ENCODE measurements around the gene MDM2.

MDM2 gene

GRCh38 chr12:68891141-68891540, 83.2 kb downstream of the MDM2 start:
- DNase-seq = no peak
- H3K4me3 Mint-ChIP-seq = no peak overlapping the region
- peaks cover 2% of the 10 kb centered on the region for H3K27me3 Mint-ChIP-seq
- no peak overlapping the region for H3K27ac Mint-ChIP-seq
- H3K9me3 Mint-ChIP-seq = no peaks in the 10 kb centered on the region
- peaks cover 39% of the 10 kb centered on the region for H3K4me1 Mint-ChIP-seq (ENCODE audit: low read depth)
- peaks cover 3% of the 10 kb centered on the region for H3K36me3 Mint-ChIP-seq (ENCODE audit: low read depth)

GRCh38 chr12:68893201-68893600, 85.2 kb downstream of the MDM2 start:
- no peaks in the 10 kb centered on the region for H3K9me3 Mint-ChIP-seq

GRCh38 chr12:68893741-68894140, 85.8 kb downstream of the MDM2 start:
- H3K4me3 Mint-ChIP-seq = no peak overlapping the region
- no peaks in the 10 kb centered on the region for H3K27me3 Mint-ChIP-seq
- H3K27ac Mint-ChIP-seq = no peak overlapping the region
- H3K9me3 Mint-ChIP-seq = no peaks in the 10 kb centered on the region
- H3K36me3 Mint-ChIP-seq (ENCODE audit: low read depth) = peaks cover 3% of the 10 kb centered on the region
- no peak for DNase-seq
- peaks cover 27% of the 10 kb centered on the region for H3K4me1 Mint-ChIP-seq (ENCODE audit: low read depth)

More at GRCh38 chr12:68893201-68893600, 85.2 kb downstream of the MDM2 start:
- DNase-seq = no peak
- Mint-ChIP-seq H3K27ac (no peak overlapping the region), H3K36me3 (ENCODE audit: low read depth) (peaks cover 3% of the 10 kb centered on the region), H3K4me1 (ENCODE audit: low read depth) (peaks cover 32% of the 10 kb centered on the region), H3K27me3 (no peaks in the 10 kb centered on the region), H3K4me3 (no peak overlapping the region)

- Mint-ChIP-seq H3K4me1 (ENCODE audit: low read depth) (peaks cover 24% of the 10 kb centered on the region), H3K27me3 (no peaks in the 10 kb centered on the region), H3K4me3 (no peak overlapping the region), H3K9me3 (no peaks in the 10 kb centered on the region), H3K36me3 (ENCODE audit: low read depth) (peaks cover 3% of the 10 kb centered on the region), H3K27ac (no peak overlapping the region)
- no peak for DNase-seq
These were observed 86.4 kb downstream of the MDM2 start for GRCh38 chr12:68894276-68894855.

GRCh38 chr12:68896881-68897540, 89.0 kb downstream of the MDM2 start:
- DNase-seq = no peak
- H3K4me3 Mint-ChIP-seq = no peak overlapping the region
- peaks cover 8% of the 10 kb centered on the region for H3K4me1 Mint-ChIP-seq (ENCODE audit: low read depth)
- H3K36me3 Mint-ChIP-seq (ENCODE audit: low read depth) = peaks cover 3% of the 10 kb centered on the region
- H3K9me3 Mint-ChIP-seq = no peaks in the 10 kb centered on the region
- H3K27ac Mint-ChIP-seq = no peak overlapping the region
- no peaks in the 10 kb centered on the region for H3K27me3 Mint-ChIP-seq

- H3K4me1 Mint-ChIP-seq (ENCODE audit: low read depth) = peaks cover 4% of the 10 kb centered on the region
- H3K9me3 Mint-ChIP-seq = no peaks in the 10 kb centered on the region
- peaks cover 3% of the 10 kb centered on the region for H3K36me3 Mint-ChIP-seq (ENCODE audit: low read depth)
- H3K27ac Mint-ChIP-seq = no peak overlapping the region
- DNase-seq = no peak
- no peak overlapping the region for H3K4me3 Mint-ChIP-seq
- H3K27me3 Mint-ChIP-seq = no peaks in the 10 kb centered on the region
These were observed 91.3 kb downstream of the MDM2 start for GRCh38 chr12:68899251-68899771.

GRCh38 chr12:68900241-68900640, 92.3 kb downstream of the MDM2 start:
- peaks cover 14% of the 10 kb centered on the region for H3K4me1 Mint-ChIP-seq (ENCODE audit: low read depth)
- no peaks in the 10 kb centered on the region for H3K27me3 Mint-ChIP-seq
- H3K9me3 Mint-ChIP-seq = no peaks in the 10 kb centered on the region
- peaks cover 1% of the 10 kb centered on the region for H3K36me3 Mint-ChIP-seq (ENCODE audit: low read depth)
- no peak for DNase-seq
- H3K27ac Mint-ChIP-seq = no peak overlapping the region
- no peak overlapping the region for H3K4me3 Mint-ChIP-seq
